ENCODE measurements around the gene GPR26. TPM values are rescaled to one million over a fixed set of nuclear protein-coding genes. Genes with fewer than 3 reads are reported as not detected.

The GPR26 gene, protein sequence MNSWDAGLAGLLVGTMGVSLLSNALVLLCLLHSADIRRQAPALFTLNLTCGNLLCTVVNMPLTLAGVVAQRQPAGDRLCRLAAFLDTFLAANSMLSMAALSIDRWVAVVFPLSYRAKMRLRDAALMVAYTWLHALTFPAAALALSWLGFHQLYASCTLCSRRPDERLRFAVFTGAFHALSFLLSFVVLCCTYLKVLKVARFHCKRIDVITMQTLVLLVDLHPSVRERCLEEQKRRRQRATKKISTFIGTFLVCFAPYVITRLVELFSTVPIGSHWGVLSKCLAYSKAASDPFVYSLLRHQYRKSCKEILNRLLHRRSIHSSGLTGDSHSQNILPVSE
- total RNA-seq = not detected
- not detected for polyA plus RNA-seq
- long read RNA-seq, donor 1 = 0 reads
- long read RNA-seq, donor 2 = 0 reads

DNA sequence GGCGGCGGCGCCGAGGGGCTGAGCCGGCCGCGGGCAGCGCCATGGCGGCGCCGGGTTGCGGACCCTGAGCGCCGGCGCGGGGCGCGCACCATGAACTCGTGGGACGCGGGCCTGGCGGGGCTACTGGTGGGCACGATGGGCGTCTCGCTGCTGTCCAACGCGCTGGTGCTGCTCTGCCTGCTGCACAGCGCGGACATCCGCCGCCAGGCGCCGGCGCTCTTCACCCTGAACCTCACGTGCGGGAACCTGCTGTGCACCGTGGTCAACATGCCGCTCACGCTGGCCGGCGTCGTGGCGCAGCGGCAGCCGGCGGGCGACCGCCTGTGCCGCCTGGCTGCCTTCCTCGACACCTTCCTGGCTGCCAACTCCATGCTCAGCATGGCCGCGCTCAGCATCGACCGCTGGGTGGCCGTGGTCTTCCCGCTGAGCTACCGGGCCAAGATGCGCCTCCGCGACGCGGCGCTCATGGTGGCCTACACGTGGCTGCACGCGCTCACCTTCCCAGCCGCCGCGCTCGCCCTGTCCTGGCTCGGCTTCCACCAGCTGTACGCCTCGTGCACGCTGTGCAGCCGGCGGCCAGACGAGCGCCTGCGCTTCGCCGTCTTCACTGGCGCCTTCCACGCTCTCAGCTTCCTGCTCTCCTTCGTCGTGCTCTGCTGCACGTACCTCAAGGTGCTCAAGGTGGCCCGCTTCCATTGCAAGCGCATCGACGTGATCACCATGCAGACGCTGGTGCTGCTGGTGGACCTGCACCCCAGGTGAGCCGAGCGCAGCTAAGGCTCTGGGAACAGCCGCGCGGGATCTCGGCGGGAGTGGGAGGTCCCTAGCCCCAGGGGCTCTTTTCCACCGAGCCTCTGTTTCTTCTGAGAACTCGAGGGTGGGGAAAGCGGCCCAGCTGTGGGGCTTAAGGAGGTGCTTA is at the start of gene GPR26:
GPR26 (plus strand) TSS at position 38 of the 919 bp plus-strand sequence; CDS start at position 91, 53 bp downstream.
- intact Hi-C loops (cut with DNase I) = no loop called here
- Histone ChIP-seq H3K27ac (ENCODE audit: low read depth in 1 of 2, low read length in 2 of 2) (no peak within 1 kb of the TSS), H3K27me3 (ENCODE audit: control insufficient read depth in 1 of 2, insufficient read depth in 2 of 2, low read length in 1 of 2) (peaks cover 0 to 3% of the 10 kb centered on the region in 2 donors)

DNA sequence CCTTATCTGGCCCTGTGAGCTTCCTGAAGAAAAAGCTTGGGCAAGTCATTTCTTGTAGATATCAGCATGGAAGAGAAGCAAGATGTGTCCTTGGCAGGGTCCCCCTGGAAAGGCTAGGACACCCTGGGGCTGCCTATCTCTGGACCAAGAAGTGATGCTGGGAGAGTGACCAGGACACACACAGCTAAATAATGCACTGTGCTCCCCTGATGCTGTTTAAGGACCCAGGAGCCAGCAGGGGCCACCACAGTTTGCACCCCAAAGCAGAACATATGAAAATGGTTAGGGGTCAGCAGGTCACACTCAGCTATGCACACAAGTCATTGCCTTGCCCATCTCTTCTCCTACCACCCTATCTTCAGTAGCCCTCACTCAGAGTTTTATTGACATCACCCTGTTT is 47.9 kb upstream of the GPR26 start:
- Histone ChIP-seq H3K4me1 (ENCODE audit: control insufficient read depth in 1 of 2, insufficient read depth in 2 of 2, low read length in 2 of 2) (no peaks in the 10 kb centered on the region), H3K9me3 (ENCODE audit: control insufficient read depth, low read length) (no peaks in the 10 kb centered on the region), H3K36me3 (ENCODE audit: control insufficient read depth in 1 of 2, insufficient read depth in 2 of 2, low read length in 1 of 2) (no peaks in the 10 kb centered on the region), H3K27ac (ENCODE audit: low read depth in 1 of 2, low read length in 2 of 2) (no peak overlapping the region), H3K4me3 (ENCODE audit: low read length in 2 of 2) (no peak overlapping the region), H3K27me3 (ENCODE audit: control insufficient read depth in 1 of 2, insufficient read depth in 2 of 2, low read length in 1 of 2) (no peaks in the 10 kb centered on the region)
- DNase-seq = no peak
- intact Hi-C loops (cut with DNase I) = no loop called here
- ATAC-seq (ENCODE audit: low FRiP score) = no peak

More for the DNA sequence above, at the start of gene GPR26:
- Histone ChIP-seq H3K36me3 (ENCODE audit: control insufficient read depth in 1 of 2, insufficient read depth in 2 of 2, low read length in 1 of 2) (no peaks in the 10 kb centered on the region), H3K4me3 (ENCODE audit: low read length in 2 of 2) (no peak within 1 kb of the TSS), H3K4me1 (ENCODE audit: control insufficient read depth in 1 of 2, insufficient read depth in 2 of 2, low read length in 2 of 2) (no peaks in the 10 kb centered on the region), H3K9me3 (ENCODE audit: control insufficient read depth, low read length) (peaks cover 14% of the 10 kb centered on the region)
- no peak for ATAC-seq (ENCODE audit: low FRiP score)
- DNase-seq = no peak
- WGBS, 2 donors = 35 to 37% methylated on average over 89 to 101 of the region's 101 CpGs

DNA sequence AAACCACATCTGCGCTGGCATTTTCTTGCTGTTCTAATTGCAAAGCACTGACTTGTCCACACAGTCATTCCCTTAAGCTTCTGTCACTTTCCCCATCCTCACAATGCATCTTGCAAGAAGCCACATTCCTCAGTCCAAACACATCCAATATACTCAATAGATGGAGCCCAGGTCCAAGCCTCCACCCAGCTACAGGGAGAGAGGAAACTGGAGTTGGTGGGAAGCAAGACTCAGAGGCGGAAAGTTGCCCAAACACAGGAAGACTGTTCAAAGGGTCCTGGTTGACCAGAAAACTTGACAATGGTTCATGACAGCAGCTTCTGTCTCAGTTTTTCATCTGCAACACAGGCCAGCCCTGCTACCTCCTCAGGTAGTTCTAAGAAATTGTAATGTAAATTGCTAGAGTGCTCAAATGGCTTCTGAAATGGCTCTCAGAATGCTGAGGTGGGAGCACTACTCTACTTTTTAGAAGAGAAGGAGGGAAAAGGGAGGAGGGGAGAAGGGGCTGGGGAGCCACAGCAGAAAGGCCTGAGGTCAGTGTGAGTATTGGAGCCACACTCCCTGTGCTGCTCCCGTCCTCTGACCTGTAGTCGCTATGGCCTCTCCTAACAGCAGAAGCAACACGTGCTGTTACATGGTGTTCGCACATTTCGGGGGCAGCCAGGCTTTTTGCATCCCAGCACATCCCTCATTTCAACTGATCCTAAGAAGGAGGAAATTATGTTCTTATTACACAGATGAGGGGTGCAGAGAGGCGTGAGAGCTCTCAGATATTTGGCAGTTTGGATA is 46.9 kb upstream of the GPR26 start:
- ATAC-seq (ENCODE audit: low FRiP score) (no peak), DNase-seq (no peak)
- Histone ChIP-seq H3K4me1 (ENCODE audit: control insufficient read depth in 1 of 2, insufficient read depth in 2 of 2, low read length in 2 of 2) (no peaks in the 10 kb centered on the region), H3K27ac (ENCODE audit: low read depth in 1 of 2, low read length in 2 of 2) (no peak overlapping the region), H3K36me3 (ENCODE audit: control insufficient read depth in 1 of 2, insufficient read depth in 2 of 2, low read length in 1 of 2) (no peaks in the 10 kb centered on the region), H3K4me3 (ENCODE audit: low read length in 2 of 2) (no peak overlapping the region), H3K9me3 (ENCODE audit: control insufficient read depth, low read length) (peaks cover 2% of the 10 kb centered on the region), H3K27me3 (ENCODE audit: control insufficient read depth in 1 of 2, insufficient read depth in 2 of 2, low read length in 1 of 2) (no peaks in the 10 kb centered on the region)
- 83 to 91% methylated on average over 8 of the region's 8 CpGs for WGBS, 2 donors
- intact Hi-C loops (cut with DNase I) = no loop called here

DNA sequence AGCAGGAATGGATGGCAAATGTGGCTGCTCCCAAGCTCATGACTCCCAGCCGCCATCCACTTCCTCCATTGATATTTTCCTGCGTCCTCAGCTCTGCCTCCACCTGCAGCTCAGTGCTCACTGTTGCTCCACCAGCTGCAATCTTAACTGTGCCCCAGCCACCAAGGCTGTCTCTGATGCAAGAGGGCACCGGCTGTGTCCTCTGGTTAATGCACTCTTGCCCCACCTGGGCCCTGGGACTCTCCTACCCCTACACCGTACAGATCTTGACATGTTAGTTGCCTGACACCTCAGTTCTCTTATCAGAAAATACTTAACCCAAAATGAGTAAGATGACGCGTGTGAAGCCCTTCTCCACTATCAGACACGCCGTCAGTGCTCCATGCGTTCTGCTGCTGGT is 45.5 kb upstream of the GPR26 start:
- no peaks in the 10 kb centered on the region for H3K4me1 ChIP-seq (ENCODE audit: control insufficient read depth in 1 of 2, insufficient read depth in 2 of 2, low read length in 2 of 2)
- H3K27ac ChIP-seq (ENCODE audit: low read depth in 1 of 2, low read length in 2 of 2) = no peak overlapping the region
- H3K36me3 ChIP-seq (ENCODE audit: control insufficient read depth in 1 of 2, insufficient read depth in 2 of 2, low read length in 1 of 2) = no peaks in the 10 kb centered on the region
- peaks cover 2% of the 10 kb centered on the region for H3K9me3 ChIP-seq (ENCODE audit: control insufficient read depth, low read length)
- H3K4me3 ChIP-seq (ENCODE audit: low read length in 2 of 2) = no peak overlapping the region
- 69 to 74% methylated on average over 9 of the region's 9 CpGs for WGBS, 2 donors
- no peak for DNase-seq
- intact Hi-C loops (cut with DNase I) = no loop called here
- H3K27me3 ChIP-seq (ENCODE audit: control insufficient read depth in 1 of 2, insufficient read depth in 2 of 2, low read length in 1 of 2) = no peaks in the 10 kb centered on the region
- ATAC-seq (ENCODE audit: low FRiP score) = no peak

DNA sequence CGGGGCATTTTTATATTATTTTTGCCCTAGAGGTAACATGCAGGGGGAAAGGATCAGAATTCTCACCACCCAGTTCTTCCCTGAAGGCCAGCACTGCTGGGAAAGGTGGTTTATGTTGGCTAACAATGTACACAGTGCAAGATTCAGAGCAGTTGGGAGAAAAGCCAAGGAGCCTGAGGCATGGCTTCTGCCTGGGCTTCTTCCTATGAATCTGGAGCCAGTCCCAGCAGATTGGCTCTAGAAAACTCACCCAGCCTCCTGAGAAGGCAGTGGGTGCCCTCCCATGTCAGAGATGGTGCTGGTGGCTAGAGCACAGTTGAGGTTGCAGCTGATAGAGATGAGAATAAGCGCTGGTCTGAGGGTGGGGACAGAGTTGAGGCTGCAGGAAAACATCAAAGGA is 44.7 kb upstream of the GPR26 start:
- Histone ChIP-seq H3K9me3 (ENCODE audit: control insufficient read depth, low read length) (peaks cover 2% of the 10 kb centered on the region), H3K36me3 (ENCODE audit: control insufficient read depth in 1 of 2, insufficient read depth in 2 of 2, low read length in 1 of 2) (no peaks in the 10 kb centered on the region), H3K4me3 (ENCODE audit: low read length in 2 of 2) (no peak overlapping the region), H3K27ac (ENCODE audit: low read depth in 1 of 2, low read length in 2 of 2) (no peak overlapping the region), H3K4me1 (ENCODE audit: control insufficient read depth in 1 of 2, insufficient read depth in 2 of 2, low read length in 2 of 2) (no peaks in the 10 kb centered on the region), H3K27me3 (ENCODE audit: control insufficient read depth in 1 of 2, insufficient read depth in 2 of 2, low read length in 1 of 2) (no peaks in the 10 kb centered on the region)
- 67 to 70% methylated on average over 2 of the region's 2 CpGs for WGBS, 2 donors
- DNase-seq = no peak
- intact Hi-C loops (cut with DNase I) = no loop called here
- no peak for ATAC-seq (ENCODE audit: low FRiP score)

DNA sequence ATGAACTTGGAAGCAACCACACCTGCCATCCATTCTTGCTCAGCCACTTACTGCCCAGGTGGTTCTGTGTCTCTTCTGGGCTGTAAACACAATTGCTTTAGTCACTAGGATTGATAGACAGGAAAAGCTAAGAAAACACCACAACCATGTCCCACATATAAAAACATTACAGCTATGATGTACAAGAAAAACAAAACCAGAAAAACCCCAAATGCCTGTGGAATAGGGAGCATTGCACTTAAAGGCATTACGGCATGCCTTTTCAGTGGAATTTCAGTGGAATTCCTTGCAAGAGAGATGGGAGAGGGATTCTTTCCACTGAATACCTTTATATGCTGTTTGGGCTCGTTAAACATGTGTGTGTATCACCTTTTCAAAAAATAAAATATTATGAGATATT is 44.2 kb upstream of the GPR26 start:
- Histone ChIP-seq H3K27me3 (ENCODE audit: control insufficient read depth in 1 of 2, insufficient read depth in 2 of 2, low read length in 1 of 2) (no peaks in the 10 kb centered on the region), H3K9me3 (ENCODE audit: control insufficient read depth, low read length) (peaks cover 2% of the 10 kb centered on the region), H3K27ac (ENCODE audit: low read depth in 1 of 2, low read length in 2 of 2) (no peak overlapping the region), H3K4me3 (ENCODE audit: low read length in 2 of 2) (no peak overlapping the region), H3K4me1 (ENCODE audit: control insufficient read depth in 1 of 2, insufficient read depth in 2 of 2, low read length in 2 of 2) (no peaks in the 10 kb centered on the region), H3K36me3 (ENCODE audit: control insufficient read depth in 1 of 2, insufficient read depth in 2 of 2, low read length in 1 of 2) (no peaks in the 10 kb centered on the region)
- no peak for ATAC-seq (ENCODE audit: low FRiP score)
- DNase-seq = no peak
- intact Hi-C loops (cut with DNase I) = no loop called here
- 56 to 59% methylated on average over 2 of the region's 2 CpGs for WGBS, 2 donors

DNA sequence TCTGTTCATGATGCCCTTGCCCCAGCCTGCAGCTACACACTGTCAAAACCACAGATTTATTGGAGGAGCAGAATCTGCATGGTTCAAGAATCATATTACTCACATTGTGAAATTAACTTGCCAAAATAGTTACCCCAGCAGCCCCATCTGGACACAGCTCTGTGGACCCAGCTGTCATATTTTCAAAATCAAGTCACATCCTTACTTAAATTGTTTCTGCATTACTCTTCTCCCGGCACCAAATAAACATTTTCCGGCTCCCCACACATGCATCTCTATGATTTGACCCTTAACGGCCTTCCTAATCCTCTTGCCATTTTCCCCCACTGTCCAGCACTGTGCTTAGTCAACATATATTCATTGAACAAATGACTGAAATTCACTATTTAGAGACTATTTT is 43.8 kb upstream of the GPR26 start:
- no peak overlapping the region for H3K4me3 ChIP-seq (ENCODE audit: low read length in 2 of 2)
- WGBS, 2 donors = 42 to 49% methylated on average over 3 of the region's 3 CpGs
- no peaks in the 10 kb centered on the region for H3K4me1 ChIP-seq (ENCODE audit: control insufficient read depth in 1 of 2, insufficient read depth in 2 of 2, low read length in 2 of 2)
- intact Hi-C loops (cut with DNase I) = no loop called here
- H3K9me3 ChIP-seq (ENCODE audit: control insufficient read depth, low read length) = peaks cover 2% of the 10 kb centered on the region
- no peaks in the 10 kb centered on the region for H3K36me3 ChIP-seq (ENCODE audit: control insufficient read depth in 1 of 2, insufficient read depth in 2 of 2, low read length in 1 of 2)
- DNase-seq (no peak), ATAC-seq (ENCODE audit: low FRiP score) (no peak)
- no peaks in the 10 kb centered on the region for H3K27me3 ChIP-seq (ENCODE audit: control insufficient read depth in 1 of 2, insufficient read depth in 2 of 2, low read length in 1 of 2)
- H3K27ac ChIP-seq (ENCODE audit: low read depth in 1 of 2, low read length in 2 of 2) = no peak overlapping the region

DNA sequence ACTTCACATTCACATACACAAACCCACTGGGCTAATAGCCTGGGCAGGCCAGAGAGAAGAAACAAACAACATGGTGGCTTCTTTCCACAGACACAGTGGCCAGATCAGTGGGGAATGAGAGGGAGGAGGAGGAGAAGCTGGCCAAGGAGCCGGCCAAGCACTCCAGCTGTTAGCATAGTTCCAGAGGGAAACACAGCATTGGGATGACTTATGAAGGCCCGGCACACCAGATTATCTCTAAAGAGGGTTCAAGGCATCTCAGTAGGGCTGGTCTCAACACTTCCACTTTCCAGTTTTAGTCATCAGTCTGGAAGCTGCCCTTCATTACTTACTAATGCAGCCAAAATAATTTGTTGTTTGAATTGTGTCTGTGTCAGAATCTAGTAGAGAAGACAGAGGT is 42.1 kb upstream of the GPR26 start:
- Histone ChIP-seq H3K4me3 (ENCODE audit: low read length in 2 of 2) (no peak overlapping the region), H3K27me3 (ENCODE audit: control insufficient read depth in 1 of 2, insufficient read depth in 2 of 2, low read length in 1 of 2) (no peaks in the 10 kb centered on the region), H3K27ac (ENCODE audit: low read depth in 1 of 2, low read length in 2 of 2) (no peak overlapping the region), H3K9me3 (ENCODE audit: control insufficient read depth, low read length) (peaks cover 2% of the 10 kb centered on the region), H3K4me1 (ENCODE audit: control insufficient read depth in 1 of 2, insufficient read depth in 2 of 2, low read length in 2 of 2) (no peaks in the 10 kb centered on the region), H3K36me3 (ENCODE audit: control insufficient read depth in 1 of 2, insufficient read depth in 2 of 2, low read length in 1 of 2) (no peaks in the 10 kb centered on the region)
- no peak for DNase-seq
- 76 to 81% methylated on average over 2 of the region's 2 CpGs for WGBS, 2 donors
- intact Hi-C loops (cut with DNase I) = no loop called here
- ATAC-seq (ENCODE audit: low FRiP score) = no peak
